ENCODE measurements around the gene PIK3AP1. TPM values are rescaled to one million over a fixed set of nuclear protein-coding genes. Genes with fewer than 3 reads are reported as not detected.
"Not testable (repeated sequence)": the region's sequence is repeated elsewhere in the genome, so short reads cannot be mapped to it uniquely, and the experiment has no call there.

PIK3AP1 gene
- total RNA-seq, 4 donors from 2014 or later: 4.7 to 16.6 (median 8.8) TPM

- Histone ChIP-seq H3K36me3 (no peaks in the 10 kb centered on the region), H3K4me3 (no peak overlapping the region), H3K9me3 (no peaks in the 10 kb centered on the region), H3K27me3 (no peaks in the 10 kb centered on the region), H3K27ac (replicated peaks in 1 of 4) (no peak overlapping the region), H3K4me1 (no peaks in the 10 kb centered on the region)
- WGBS: 82% methylated on average over 4 of the region's 4 CpGs
- intact Hi-C loops (cut with DNase I): no loop called here
- DNase-seq (ENCODE audit: extremely low spot score): no peak
- no peak for TF ChIP-seq EP300 (IDR thresholded peaks at IDR 0.05)
- TF ChIP-seq, protein P1, sequence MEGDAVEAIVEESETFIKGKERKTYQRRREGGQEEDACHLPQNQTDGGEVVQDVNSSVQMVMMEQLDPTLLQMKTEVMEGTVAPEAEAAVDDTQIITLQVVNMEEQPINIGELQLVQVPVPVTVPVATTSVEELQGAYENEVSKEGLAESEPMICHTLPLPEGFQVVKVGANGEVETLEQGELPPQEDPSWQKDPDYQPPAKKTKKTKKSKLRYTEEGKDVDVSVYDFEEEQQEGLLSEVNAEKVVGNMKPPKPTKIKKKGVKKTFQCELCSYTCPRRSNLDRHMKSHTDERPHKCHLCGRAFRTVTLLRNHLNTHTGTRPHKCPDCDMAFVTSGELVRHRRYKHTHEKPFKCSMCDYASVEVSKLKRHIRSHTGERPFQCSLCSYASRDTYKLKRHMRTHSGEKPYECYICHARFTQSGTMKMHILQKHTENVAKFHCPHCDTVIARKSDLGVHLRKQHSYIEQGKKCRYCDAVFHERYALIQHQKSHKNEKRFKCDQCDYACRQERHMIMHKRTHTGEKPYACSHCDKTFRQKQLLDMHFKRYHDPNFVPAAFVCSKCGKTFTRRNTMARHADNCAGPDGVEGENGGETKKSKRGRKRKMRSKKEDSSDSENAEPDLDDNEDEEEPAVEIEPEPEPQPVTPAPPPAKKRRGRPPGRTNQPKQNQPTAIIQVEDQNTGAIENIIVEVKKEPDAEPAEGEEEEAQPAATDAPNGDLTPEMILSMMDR (IDR thresholded peaks at IDR 0.05): no peak
- no peak for TF ChIP-seq POLR2A (IDR thresholded peaks at IDR 0.05; ENCODE audit: low read depth)
- TF ChIP-seq POLR2AphosphoS5 (IDR thresholded peaks at IDR 0.05): no peak
Measured at GRCh38 chr10:96752375-96752774, 32.1 kb upstream of the PIK3AP1 start.

GRCh38 chr10:96750316-96750715, 30.0 kb upstream of the PIK3AP1 start:
- H3K9me3 ChIP-seq; H3K4me1 ChIP-seq; H3K27me3 ChIP-seq; H3K36me3 ChIP-seq; H3K27ac ChIP-seq (replicated peaks in 1 of 4); DNase-seq (ENCODE audit: extremely low spot score); intact Hi-C loops (cut with DNase I); H3K4me3 ChIP-seq: not testable (repeated sequence)
- WGBS: 94% methylated on average over 6 of the region's 24 CpGs

DNA sequence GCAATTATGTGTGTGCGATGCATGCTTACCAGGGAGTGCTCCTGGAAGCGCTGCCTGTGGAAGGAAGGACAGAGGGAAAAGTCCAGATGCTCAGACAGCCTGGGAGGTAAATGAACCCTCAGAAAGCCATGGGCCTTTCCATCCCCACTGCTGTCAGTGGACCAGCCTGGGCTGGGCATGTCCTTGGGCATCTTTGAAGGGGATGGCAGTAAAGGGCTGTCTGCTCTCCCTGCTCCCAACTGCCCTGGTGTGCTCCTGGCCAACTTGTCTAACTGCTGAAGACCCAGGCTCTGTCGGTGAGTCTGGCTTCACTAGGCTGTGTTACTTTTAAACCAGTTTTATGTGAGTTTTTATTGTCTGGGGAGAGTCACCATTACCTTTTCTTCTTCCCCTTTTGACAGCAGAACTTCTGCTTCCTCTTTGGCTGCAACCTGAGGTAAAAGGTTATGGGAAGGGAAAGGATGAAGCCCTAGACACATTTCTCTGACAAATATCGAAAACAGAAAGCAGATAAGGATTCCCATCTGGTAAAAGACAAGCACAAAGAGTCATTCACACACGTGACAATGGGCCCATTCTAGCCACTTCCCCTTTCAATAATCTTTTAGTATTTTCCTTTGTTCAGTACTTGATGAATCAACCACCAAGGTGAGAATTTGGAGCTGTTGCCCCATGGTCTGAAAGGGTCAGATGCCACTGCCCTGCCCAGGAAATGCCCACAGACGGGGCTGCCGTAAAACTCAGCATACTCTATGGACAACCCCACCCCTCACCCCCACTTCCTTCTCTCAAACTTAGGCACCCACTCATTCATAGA, 27.6 kb upstream of the PIK3AP1 start:
- Histone ChIP-seq H3K4me1 (no peaks in the 10 kb centered on the region), H3K27ac (replicated peaks in 1 of 4) (no peak overlapping the region), H3K9me3 (no peaks in the 10 kb centered on the region), H3K27me3 (no peaks in the 10 kb centered on the region), H3K36me3 (no peaks in the 10 kb centered on the region), H3K4me3 (no peak overlapping the region)
- 65% methylated on average over 7 of the region's 7 CpGs for WGBS
- no peak for DNase-seq (ENCODE audit: extremely low spot score)
- intact Hi-C loops (cut with DNase I): no loop called here
- TF ChIP-seq, protein P1 (IDR thresholded peaks at IDR 0.05): no peak
- TF ChIP-seq POLR2AphosphoS5 (IDR thresholded peaks at IDR 0.05) (no peak), POLR2A (IDR thresholded peaks at IDR 0.05; ENCODE audit: low read depth) (no peak), EP300 (IDR thresholded peaks at IDR 0.05) (no peak)

- no peaks in the 10 kb centered on the region for H3K9me3 ChIP-seq
- WGBS: 87% methylated on average over 3 of the region's 3 CpGs
- no peaks in the 10 kb centered on the region for H3K36me3 ChIP-seq
- TF ChIP-seq, protein P1 (IDR thresholded peaks at IDR 0.05): no peak
- TF ChIP-seq POLR2A (IDR thresholded peaks at IDR 0.05; ENCODE audit: low read depth) (no peak), EP300 (IDR thresholded peaks at IDR 0.05) (no peak), POLR2AphosphoS5 (IDR thresholded peaks at IDR 0.05) (no peak)
- H3K27ac ChIP-seq (replicated peaks in 1 of 4): no peak overlapping the region
- H3K4me3 ChIP-seq: no peak overlapping the region
- H3K27me3 ChIP-seq: no peaks in the 10 kb centered on the region
- no peak for DNase-seq (ENCODE audit: extremely low spot score)
- no peaks in the 10 kb centered on the region for H3K4me1 ChIP-seq
- intact Hi-C loops (cut with DNase I): no loop called here
Measured at GRCh38 chr10:96746503-96746902, 26.2 kb upstream of the PIK3AP1 start.

DNA sequence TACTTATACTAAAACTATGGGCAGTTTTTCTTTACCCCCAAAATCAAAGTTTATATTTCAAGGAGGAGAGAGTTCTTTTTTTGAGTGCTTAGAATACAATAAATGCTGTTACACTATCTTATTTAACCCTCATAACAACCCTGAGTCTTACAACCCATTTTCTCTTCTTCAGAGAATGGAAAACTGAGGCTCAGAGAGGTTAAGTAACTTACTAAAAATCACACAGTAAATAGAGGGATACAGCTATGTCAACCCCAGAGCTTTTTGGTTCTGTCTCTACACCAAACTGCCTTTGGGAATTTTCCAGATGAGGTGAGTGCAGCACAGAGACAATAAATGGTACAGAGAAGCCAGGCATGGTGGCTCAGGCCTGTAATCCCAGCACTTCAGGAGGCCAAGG, 25.6 kb upstream of the PIK3AP1 start:
- H3K9me3 ChIP-seq: no peaks in the 10 kb centered on the region
- no peak for DNase-seq (ENCODE audit: extremely low spot score)
- no peaks in the 10 kb centered on the region for H3K4me1 ChIP-seq
- no peaks in the 10 kb centered on the region for H3K36me3 ChIP-seq
- peaks cover 0 to 1% (median 0%) of the 10 kb centered on the region in 4 donors for H3K27me3 ChIP-seq
- H3K27ac ChIP-seq (replicated peaks in 1 of 4): no peak overlapping the region
- no peak overlapping the region for H3K4me3 ChIP-seq
- intact Hi-C loops (cut with DNase I): no loop called here
- TF ChIP-seq, protein P1 (IDR thresholded peaks at IDR 0.05): no peak
- no peak for TF ChIP-seq POLR2AphosphoS5 (IDR thresholded peaks at IDR 0.05)
- TF ChIP-seq EP300 (IDR thresholded peaks at IDR 0.05): no peak
- no peak for TF ChIP-seq POLR2A (IDR thresholded peaks at IDR 0.05; ENCODE audit: low read depth)
